NB4 (cell line): ENCODE measurements around the gene TFPT.

ENCODE experiments used
- CTCF ChIP-seq: IDR thresholded peaks from one replicate; pipeline ENCODE4 v1.5.1; 2012; ENCODE audit warnings: low read depth, low read length
- POLR2A ChIP-seq: IDR thresholded peaks from 2 replicates; pipeline ENCODE4 v1.6.1; 2011; ENCODE audit warnings: mild to moderate bottlenecking; ENCODE audit not compliant: insufficient read length; ENCODE audit errors: extremely low read depth
- TF ChIP-seq, protein P1 (sequence below): IDR thresholded peaks from 2 replicates; pipeline ENCODE4 v1.6.1; 2011; ENCODE audit warnings: low read depth, low read length

- TF ChIP-seq CTCF (no peak), POLR2A (no peak)
- TF ChIP-seq, protein P1, sequence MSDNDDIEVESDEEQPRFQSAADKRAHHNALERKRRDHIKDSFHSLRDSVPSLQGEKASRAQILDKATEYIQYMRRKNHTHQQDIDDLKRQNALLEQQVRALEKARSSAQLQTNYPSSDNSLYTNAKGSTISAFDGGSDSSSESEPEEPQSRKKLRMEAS = no peak
Observed at GRCh38 chr19:54095136-54095858, 20.2 kb downstream of the TFPT start.
